ENCODE results near the gene AMFR. TPM values are rescaled to one million over a fixed set of nuclear protein-coding genes. Genes with fewer than 3 reads are reported as not detected.

The AMFR gene
- total RNA-seq, 1 experiment from 2014 or later = 48.1 TPM

- Histone ChIP-seq H3K27me3 (replicated peaks; ENCODE audit: insufficient read depth, low read depth, low read length, poor library complexity) (no peaks in the 10 kb centered on the region), H3K4me3 (ENCODE audit: low read depth, low read length, poor library complexity, severe bottlenecking) (no peak overlapping the region), H3K27ac (ENCODE audit: low read depth, low read length, poor library complexity, severe bottlenecking) (no peak overlapping the region), H3K9me3 (ENCODE audit: low read depth, low read length, poor library complexity, severe bottlenecking) (no peaks in the 10 kb centered on the region), H3K36me3 (ENCODE audit: insufficient read depth, low read length, poor library complexity, severe bottlenecking) (no peaks in the 10 kb centered on the region), H3K4me1 (ENCODE audit: insufficient read depth, low read length, poor library complexity, severe bottlenecking) (no peaks in the 10 kb centered on the region)
- DNase-seq (ENCODE audit: low spot score) = no peak
- BruUV-seq (replicated peaks) = no TSS peak
- intact Hi-C loops (cut with micrococcal nuclease; ENCODE audit: unreplicated experiment) = loop anchor here (10.0 kb wide), 2 partner anchors 467 to 607 kb away; no protein-coding TSS in a partner anchor
- TF ChIP-seq CTCF (conservative IDR thresholded peaks at IDR 0.05; ENCODE audit: low read depth, low read length) = no peak
- TF ChIP-seq EZH2 (IDR thresholded peaks at IDR 0.05; ENCODE audit: borderline replicate concordance, low read depth, low read length, poor library complexity, severe bottlenecking) = no peak
- ChIA-PET CTCF (interaction anchor here (0.8 kb wide), 1 partner anchor 15 kb away, joined by 3 read pairs; no protein-coding TSS in a partner anchor), POLR2A (ENCODE audit: low non-redundant PET) (no interaction called here)
Observed at GRCh38 chr16:56312028-56312300, 113.4 kb downstream of the AMFR start.

Other genes with a start within 250 kb of the AMFR start
- 0.37 TPM in 1 of 2 replicates, not detected in the other for gene GNAO1, start 234.1 kb downstream of the AMFR start, total RNA-seq (2021)
- gene NUDT21, start 25.8 kb upstream of the AMFR start, total RNA-seq (2021) = 220 and 231 TPM in 2 replicates
- gene OGFOD1, start 26.0 kb upstream of the AMFR start, total RNA-seq (2021) = 68.4 and 78.1 TPM in 2 replicates
- 19.4 and 22.1 TPM in 2 replicates for gene BBS2, start 94.5 kb upstream of the AMFR start, total RNA-seq (2021)
- gene MT4, start 139.5 kb upstream of the AMFR start, total RNA-seq (2021) = not detected in 2 replicates
- gene MT3, start 164.0 kb upstream of the AMFR start, total RNA-seq (2021) = not detected in 2 replicates
- gene MT2A, start 183.0 kb upstream of the AMFR start, total RNA-seq (2021) = 81.8 and 218 TPM in 2 replicates
- gene MT1E, start 200.2 kb upstream of the AMFR start, total RNA-seq (2021) = 21.6 and 50.6 TPM in 2 replicates
- gene MT1M, start 207.1 kb upstream of the AMFR start, total RNA-seq (2021) = 0.49 TPM in 1 of 2 replicates, not detected in the other
- gene MT1A, start 213.1 kb upstream of the AMFR start, total RNA-seq (2021) = not detected in 2 replicates
- gene MT1B, start 226.3 kb upstream of the AMFR start, total RNA-seq (2021) = not detected in 2 replicates
- gene MT1F, start 232.4 kb upstream of the AMFR start, total RNA-seq (2021) = 7.7 and 26.9 TPM in 2 replicates
- 10.8 and 48.8 TPM in 2 replicates for gene MT1G, start 242.5 kb upstream of the AMFR start, total RNA-seq (2021)
- 2.4 TPM in 1 of 2 replicates, not detected in the other for gene MT1H, start 244.3 kb upstream of the AMFR start, total RNA-seq (2021)